GM12864 (cell line): ENCODE data around the gene SYT2.
A peak's percentile ranks its signal among the peaks of the same experiment; 100 is the strongest.
"Not testable (repeated sequence)": the region's sequence is repeated elsewhere in the genome, so short reads cannot be mapped to it uniquely, and the experiment has no call there.

Source experiments
- DNase-seq: peaks from one replicate; pipeline ENCODE4 v3.0.0-alpha.2; 2011; ENCODE audit warnings: low read depth
- H3K4me3 ChIP-seq: 2 replicates; pipeline ENCODE4 v1.5.1; 2011; ENCODE audit warnings: mild to moderate bottlenecking, low read depth, low read length, control low read depth
- CTCF ChIP-seq: IDR thresholded peaks from 2 replicates; pipeline ENCODE4 v1.5.1; 2011; ENCODE audit warnings: low read depth, mild to moderate bottlenecking, moderate library complexity, low read length, control low read depth, inconsistent platforms; ENCODE audit errors: missing control alignments

Gene SYT2

GRCh38 chr1:202625416-202626360 is 84.6 kb downstream of the SYT2 start:
- TF ChIP-seq CTCF, result peak; percentile 72
- peak; percentile 19 for DNase-seq
- no peak overlapping the region for H3K4me3 ChIP-seq

- H3K4me3 ChIP-seq, result no peak overlapping the region
- DNase-seq, result no peak
- no peak for TF ChIP-seq CTCF
Measured at GRCh38 chr1:202624781-202625108, 85.5 kb downstream of the SYT2 start.

DNA sequence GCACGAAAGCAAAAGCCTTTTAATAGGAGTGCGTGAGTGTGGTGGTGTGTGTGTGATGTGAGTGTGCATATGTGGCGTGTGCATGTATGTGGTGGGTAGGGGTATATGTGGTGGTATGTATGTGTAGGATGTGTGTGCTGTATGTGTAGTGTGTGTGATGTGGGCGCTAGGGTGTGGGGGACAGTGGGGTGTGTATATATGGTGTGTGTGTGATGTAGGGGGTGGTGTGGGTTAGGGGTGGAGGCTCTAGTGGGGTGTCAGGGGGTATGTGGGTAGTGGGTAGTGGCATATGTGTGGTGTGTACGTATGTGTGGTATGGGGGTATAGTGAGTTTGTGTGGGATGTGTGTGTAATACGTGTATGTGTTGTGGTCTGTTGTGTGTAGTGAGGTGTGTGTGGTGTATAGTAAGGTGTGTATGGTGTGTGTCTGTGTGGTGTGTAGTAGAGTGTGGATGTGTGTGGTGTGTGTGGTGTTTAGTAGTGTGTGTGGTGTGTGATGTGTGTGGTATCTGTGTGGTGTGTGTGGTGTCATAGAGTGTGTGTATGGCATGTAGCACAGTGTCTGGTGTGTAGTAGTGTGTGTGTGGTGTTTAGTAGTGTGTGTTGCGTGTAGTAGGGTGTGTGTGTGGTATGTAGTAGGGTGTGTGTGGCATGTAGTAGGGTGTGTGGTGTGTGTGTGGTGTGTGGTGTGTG is 86.0 kb downstream of the SYT2 start:
- no peak overlapping the region for H3K4me3 ChIP-seq
- TF ChIP-seq CTCF, result no peak
- no peak for DNase-seq

DNA sequence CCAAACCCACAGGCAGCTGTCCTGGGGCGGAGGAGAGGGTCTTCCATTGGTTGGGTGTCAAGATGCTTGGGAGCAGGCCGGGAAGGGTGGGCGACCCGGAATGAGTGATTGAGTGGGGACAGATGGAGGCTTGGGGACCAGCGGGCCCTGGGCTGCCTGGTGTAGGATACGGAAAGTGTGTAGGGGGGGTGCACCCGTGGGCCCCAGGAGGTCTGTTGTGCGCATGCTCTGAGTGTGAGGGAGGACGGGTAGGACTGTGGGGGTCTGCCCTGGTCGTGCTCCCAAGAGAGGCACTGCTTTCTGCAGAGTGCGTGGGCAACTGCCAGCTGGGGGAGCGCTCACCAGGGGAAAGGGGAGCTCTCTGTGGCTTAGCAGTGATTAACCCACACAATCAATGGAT is 86.8 kb downstream of the SYT2 start:
- H3K4me3 ChIP-seq, DNase-seq: not testable (repeated sequence)

- no peak for DNase-seq
- TF ChIP-seq CTCF, result no peak
- H3K4me3 ChIP-seq, result no peak overlapping the region
Measured at GRCh38 chr1:202623075-202623474, 87.2 kb downstream of the SYT2 start.

DNA sequence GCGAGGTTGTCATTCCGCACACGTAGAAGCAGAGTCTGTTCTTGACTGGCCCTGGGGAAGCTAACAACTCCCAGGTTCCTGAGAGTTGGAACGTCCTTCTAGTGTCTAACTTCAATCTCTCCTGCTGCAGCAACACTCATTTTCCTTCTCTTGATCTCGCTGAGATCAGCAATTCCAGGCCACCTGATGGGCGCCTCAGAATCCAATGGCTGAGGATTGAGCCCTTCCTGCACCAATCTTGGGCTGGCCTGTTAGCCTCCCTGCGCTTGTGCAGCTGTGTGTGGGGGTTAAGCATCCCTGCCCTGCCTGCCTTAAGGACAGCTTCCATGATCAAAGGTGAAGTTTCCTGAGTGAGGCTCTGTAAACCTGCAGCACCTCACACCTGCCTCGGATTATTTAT is 87.9 kb downstream of the SYT2 start:
- TF ChIP-seq CTCF, result no peak
- no peak overlapping the region for H3K4me3 ChIP-seq
- no peak for DNase-seq

GRCh38 chr1:202621446-202621845 is 88.8 kb downstream of the SYT2 start:
- no peak for TF ChIP-seq CTCF
- no peak for DNase-seq
- no peak overlapping the region for H3K4me3 ChIP-seq

- not testable (repeated sequence) for DNase-seq
Measured at GRCh38 chr1:202620036-202620435, 90.2 kb downstream of the SYT2 start.

More at GRCh38 chr1:202620036-202620435, 90.2 kb downstream of the SYT2 start:
- H3K4me3 ChIP-seq, result not testable (repeated sequence)
